CD4-positive, CD25-positive, alpha-beta regulatory T cell (primary cell): ENCODE results near the gene MCAM. TPM values are rescaled to one million over a fixed set of nuclear protein-coding genes. Genes with fewer than 3 reads are reported as not detected.

Experiments
- ATAC-seq, 2 donors: fragments of 150-1000 bp; cut with Tn5 transposase; one replicate each; pipeline ENCODE4 v1.10.0; 2021; ENCODE audit warnings: low read depth in 2 of 2, moderate number of reproducible peaks in 2 of 2, moderate library complexity in 1 of 2
- DNase-seq, 3 donors: peaks; one replicate each; pipeline versions ENCODE4 v3.0.0 to v3.0.0-alpha.2; 2012 to 2022; ENCODE audit warnings: mixed read lengths in 1 of 3
- H3K27ac ChIP-seq: one replicate; pipeline ENCODE4 v1.7.0; 2013; ENCODE audit warnings: mild to moderate bottlenecking, low read length; ENCODE audit not compliant: insufficient read depth, poor library complexity, severe bottlenecking
- H3K27me3 ChIP-seq: one replicate; pipeline ENCODE4 v1.7.0; 2013; ENCODE audit warnings: low read length; ENCODE audit not compliant: control insufficient read depth, insufficient read depth
- H3K36me3 ChIP-seq: one replicate; pipeline ENCODE4 v1.7.0; 2013; ENCODE audit warnings: mild to moderate bottlenecking, low read length, moderate library complexity; ENCODE audit not compliant: control insufficient read depth, insufficient read depth
- H3K4me1 ChIP-seq: 2 replicates; pipeline ENCODE4 v1.7.0; 2013; ENCODE audit warnings: mild to moderate bottlenecking, low read length; ENCODE audit not compliant: insufficient read depth, control insufficient read depth, poor library complexity, severe bottlenecking
- H3K4me3 ChIP-seq: one replicate; pipeline ENCODE4 v1.7.0; 2013; ENCODE audit warnings: low read depth, mild to moderate bottlenecking, low read length, moderate library complexity
- H3K9me3 ChIP-seq, 2 experiments: 1 replicate in 1 of 2; 2 replicates in 1 of 2; pipeline ENCODE4 v1.7.0; 2013; ENCODE audit warnings: low read length in 2 of 2, mild to moderate bottlenecking in 1 of 2, moderate library complexity in 1 of 2; ENCODE audit not compliant: control insufficient read depth in 2 of 2
- H3K27ac Mint-ChIP-seq, 3 donors: one replicate each; pipeline ENCODE4 v1.8.0; 2020 to 2022; ENCODE audit warnings: mild to moderate bottlenecking in 3 of 3, mixed read lengths in 3 of 3, moderate library complexity in 2 of 3
- H3K27me3 Mint-ChIP-seq: one replicate; pipeline ENCODE4 v1.8.0; 2022; ENCODE audit warnings: mild to moderate bottlenecking, mixed read lengths
- H3K36me3 Mint-ChIP-seq: one replicate; pipeline ENCODE4 v1.8.0; 2020; ENCODE audit warnings: mixed read lengths
- H3K4me1 Mint-ChIP-seq, 4 donors: one replicate each; pipeline ENCODE4 v1.8.0; 2020 to 2022; ENCODE audit warnings: mixed read lengths in 4 of 4, mild to moderate bottlenecking in 1 of 4
- H3K4me3 Mint-ChIP-seq, 4 donors: one replicate each; pipeline ENCODE4 v1.8.0; 2020 to 2022; ENCODE audit warnings: mild to moderate bottlenecking in 4 of 4, mixed read lengths in 4 of 4, moderate library complexity in 3 of 4
- H3K9me3 Mint-ChIP-seq, 7 donors: one replicate each; pipeline ENCODE4 v1.8.0; 2020 to 2022; ENCODE audit warnings: mixed read lengths in 7 of 7, mild to moderate bottlenecking in 3 of 7, moderate library complexity in 2 of 7
- polyA plus RNA-seq, 4 donors: library from polyadenylated mRNA; unstranded; fragments of 300-500 nt; fragmentation: Illumina TruSeq; gene quantifications; one replicate each; pipeline ENCODE4 v1.2.3, GENCODE V29; 2021
- total RNA-seq: library from RNA; stranded (reverse); gene quantifications from one replicate; pipeline ENCODE4 v1.2.3, GENCODE V29; 2022

Gene MCAM
- total and polyA plus RNA-seq, 5 donors from 2014 or later = 0.37 to 10.1 (median 1.6) TPM

DNA sequence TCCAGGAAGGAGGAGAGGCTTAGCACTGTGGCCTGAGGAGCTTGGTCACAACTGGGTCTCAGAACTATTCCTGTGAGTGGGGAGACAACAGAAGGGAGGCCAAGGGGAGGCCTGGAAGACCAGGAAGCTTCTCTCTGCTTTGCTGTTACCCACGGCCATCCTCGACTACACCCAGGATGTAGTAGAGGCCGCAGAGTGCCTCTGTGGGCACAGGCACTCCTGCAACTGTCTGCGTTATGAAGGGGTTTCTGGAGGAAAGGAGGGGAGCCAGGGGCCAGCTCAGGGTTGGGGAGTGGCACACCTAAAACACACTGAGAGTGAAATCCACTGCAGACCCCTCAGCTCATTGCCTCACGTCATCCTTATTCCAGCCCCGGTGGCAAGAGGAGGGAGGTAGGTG, 33.4 kb upstream of the MCAM start:
- H3K27me3 Mint-ChIP-seq = peaks cover 54% of the 10 kb centered on the region
- H3K9me3 Mint-ChIP-seq = peaks cover 0 to 2% (median 0%) of the 10 kb centered on the region in 7 donors
- Histone ChIP-seq H3K36me3 (no peaks in the 10 kb centered on the region), H3K27ac (no peak overlapping the region), H3K4me1 (no peaks in the 10 kb centered on the region), H3K9me3 (no peaks in the 10 kb centered on the region), H3K4me3 (no peak overlapping the region), H3K27me3 (peaks cover 6% of the 10 kb centered on the region)
- H3K4me3 Mint-ChIP-seq = no peak overlapping the region
- DNase-seq (peak in 1 of 3 donors; percentile 34), ATAC-seq (no peak)
- H3K36me3 Mint-ChIP-seq = no peaks in the 10 kb centered on the region
- H3K4me1 Mint-ChIP-seq = peaks cover 0 to 2% (median 0%) of the 10 kb centered on the region in 4 donors
- H3K27ac Mint-ChIP-seq = no peak overlapping the region

DNA sequence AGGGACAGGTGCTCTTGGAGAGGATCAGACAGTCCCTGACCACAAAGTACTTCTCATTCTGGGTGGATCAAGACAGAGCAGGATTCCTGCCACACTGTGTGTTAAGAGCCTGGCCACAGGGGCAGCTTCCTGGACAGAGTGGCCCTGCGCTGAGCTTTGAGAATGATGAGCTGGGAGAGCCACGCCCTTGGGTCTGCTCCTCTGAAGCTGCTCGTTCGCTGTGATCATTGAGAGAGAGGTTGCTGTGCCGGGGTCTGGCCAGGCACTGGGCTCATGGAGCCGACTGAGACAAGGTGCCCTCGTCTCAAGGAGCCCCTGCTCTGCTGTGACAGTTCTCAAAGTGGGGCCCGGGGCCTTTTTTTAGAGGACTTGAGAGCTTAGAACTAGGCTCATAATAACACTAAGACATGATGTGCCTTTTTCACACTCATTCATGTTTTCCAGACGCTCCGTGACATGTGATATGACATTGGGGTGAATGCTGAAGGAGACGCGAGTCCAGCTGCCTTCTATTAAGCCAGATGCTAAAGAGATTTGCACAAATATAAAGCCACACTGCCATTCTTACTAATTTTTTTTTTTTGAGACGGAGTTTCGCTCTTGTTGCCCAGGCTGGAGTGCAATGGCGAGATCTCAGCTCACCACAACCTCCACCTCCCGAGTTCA, 31.1 kb upstream of the MCAM start:
- ATAC-seq (no peak), DNase-seq (no peak)
- no peaks in the 10 kb centered on the region for H3K36me3 ChIP-seq
- Mint-ChIP-seq H3K4me1 (no peaks in the 10 kb centered on the region), H3K27ac (no peak overlapping the region), H3K27me3 (peaks cover 53% of the 10 kb centered on the region), H3K4me3 (no peak overlapping the region), H3K9me3 (peaks cover 0 to 2% (median 0%) of the 10 kb centered on the region in 7 donors), H3K36me3 (no peaks in the 10 kb centered on the region)
- H3K4me3 ChIP-seq = no peak overlapping the region
- H3K4me1 ChIP-seq = no peaks in the 10 kb centered on the region
- H3K27me3 ChIP-seq = peaks cover 6% of the 10 kb centered on the region
- H3K9me3 ChIP-seq = no peaks in the 10 kb centered on the region
- no peak overlapping the region for H3K27ac ChIP-seq

DNA sequence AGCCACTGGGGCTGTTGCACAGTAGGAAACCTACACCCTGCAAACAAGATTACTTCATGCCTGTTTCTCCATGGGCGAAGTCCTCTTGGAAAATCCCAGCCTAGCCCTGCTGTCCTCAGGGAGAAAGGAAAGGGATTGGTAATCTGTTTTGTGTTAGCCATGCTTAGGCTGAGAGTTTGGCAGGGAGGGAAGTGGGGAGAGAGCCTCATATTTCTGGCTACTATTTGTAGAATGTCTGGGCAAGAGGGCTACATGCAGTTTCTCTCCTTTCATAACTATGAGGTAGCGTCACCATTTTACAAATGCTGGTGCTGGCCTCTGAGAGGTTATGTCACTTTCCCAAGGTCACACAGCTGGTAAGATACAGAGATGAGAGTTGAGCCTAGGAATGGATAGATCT, 30.3 kb upstream of the MCAM start:
- peaks cover 52% of the 10 kb centered on the region for H3K27me3 Mint-ChIP-seq
- Histone ChIP-seq H3K27ac (no peak overlapping the region), H3K27me3 (peaks cover 4% of the 10 kb centered on the region), H3K36me3 (no peaks in the 10 kb centered on the region), H3K4me1 (no peaks in the 10 kb centered on the region), H3K9me3 (no peaks in the 10 kb centered on the region), H3K4me3 (no peak overlapping the region)
- H3K9me3 Mint-ChIP-seq = peaks cover 0 to 2% (median 0%) of the 10 kb centered on the region in 7 donors
- ATAC-seq = no peak
- H3K27ac Mint-ChIP-seq = no peak overlapping the region
- DNase-seq = no peak
- no peaks in the 10 kb centered on the region for H3K4me1 Mint-ChIP-seq
- H3K36me3 Mint-ChIP-seq = no peaks in the 10 kb centered on the region
- H3K4me3 Mint-ChIP-seq = no peak overlapping the region

DNA sequence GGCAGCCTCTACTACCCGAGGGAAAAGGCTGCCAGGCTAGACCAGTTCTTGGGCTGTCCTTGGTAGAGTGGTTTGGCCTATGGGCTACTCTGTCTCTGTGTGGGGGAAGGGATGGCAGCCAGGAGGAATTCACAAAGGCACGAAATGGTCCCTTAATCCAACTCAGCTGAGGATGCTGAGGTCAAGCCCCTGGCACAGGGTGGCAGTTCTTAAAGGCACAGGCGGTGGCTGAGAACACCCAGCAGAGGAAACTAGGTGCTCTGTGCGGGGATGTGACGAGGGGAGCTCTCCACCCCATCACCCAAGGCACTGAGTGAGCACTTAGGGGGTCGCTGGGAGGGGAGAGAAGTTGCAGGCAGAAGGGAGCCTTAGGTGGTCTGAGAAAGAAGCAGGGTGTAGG, 29.7 kb upstream of the MCAM start, which contains the start of gene MFRP:
Gene MFRP, minus strand, starts transcription at position 101 of the 400 bp plus-strand sequence. CDS start 192 bp downstream, outside the sequence.
- ATAC-seq (no peak), DNase-seq (no peak)
- peak within 1 kb of the TSS in 1 of 3 donors; percentile 85 for H3K27ac Mint-ChIP-seq
- H3K9me3 Mint-ChIP-seq = peaks cover 0 to 2% (median 0%) of the 10 kb centered on the region in 7 donors
- Histone ChIP-seq H3K4me1 (no peaks in the 10 kb centered on the region), H3K9me3 (no peaks in the 10 kb centered on the region), H3K27me3 (no peaks in the 10 kb centered on the region), H3K4me3 (no peak within 1 kb of the TSS), H3K27ac (no peak within 1 kb of the TSS), H3K36me3 (no peaks in the 10 kb centered on the region)
- H3K36me3 Mint-ChIP-seq = no peaks in the 10 kb centered on the region
- H3K4me3 Mint-ChIP-seq = peak within 1 kb of the TSS in 1 of 4 donors; percentile 10
- H3K4me1 Mint-ChIP-seq = no peaks in the 10 kb centered on the region
- H3K27me3 Mint-ChIP-seq = peaks cover 55% of the 10 kb centered on the region

DNA sequence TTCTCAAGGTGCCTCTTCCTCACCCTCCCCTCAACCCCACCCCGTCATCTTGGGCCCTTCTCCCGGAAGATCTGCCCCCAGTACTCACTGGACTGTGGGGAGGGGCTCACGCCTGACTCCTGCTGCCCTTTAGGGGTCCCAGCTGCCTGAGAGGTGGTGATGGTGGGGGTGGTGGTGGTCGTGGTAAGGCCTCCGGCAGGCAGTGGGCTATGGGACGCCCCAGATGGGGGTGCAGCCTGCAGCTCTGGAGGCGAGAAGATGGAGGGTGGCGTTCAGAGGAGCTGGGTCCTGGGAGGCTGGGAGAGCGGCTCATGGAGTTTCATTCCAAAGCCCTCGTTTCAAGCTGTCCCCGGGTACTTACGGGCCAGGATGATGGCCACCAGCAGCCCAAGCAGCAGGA, 28.8 kb upstream of the MCAM start:
- peaks cover 0 to 2% (median 0%) of the 10 kb centered on the region in 7 donors for H3K9me3 Mint-ChIP-seq
- ATAC-seq (no peak), DNase-seq (no peak)
- no peak overlapping the region for H3K27ac ChIP-seq
- H3K27me3 Mint-ChIP-seq = peaks cover 57% of the 10 kb centered on the region
- no peak overlapping the region for H3K4me3 Mint-ChIP-seq
- peaks cover 3% of the 10 kb centered on the region for H3K4me1 ChIP-seq
- H3K27ac Mint-ChIP-seq = peak overlapping the region in 1 of 3 donors; percentile 52
- peaks cover 4% of the 10 kb centered on the region for H3K27me3 ChIP-seq
- H3K4me3 ChIP-seq = no peak overlapping the region
- H3K4me1 Mint-ChIP-seq = peaks cover 0 to 7% (median 5%) of the 10 kb centered on the region in 4 donors
- H3K36me3 Mint-ChIP-seq = no peaks in the 10 kb centered on the region
- no peaks in the 10 kb centered on the region for H3K36me3 ChIP-seq
- no peaks in the 10 kb centered on the region for H3K9me3 ChIP-seq

DNA sequence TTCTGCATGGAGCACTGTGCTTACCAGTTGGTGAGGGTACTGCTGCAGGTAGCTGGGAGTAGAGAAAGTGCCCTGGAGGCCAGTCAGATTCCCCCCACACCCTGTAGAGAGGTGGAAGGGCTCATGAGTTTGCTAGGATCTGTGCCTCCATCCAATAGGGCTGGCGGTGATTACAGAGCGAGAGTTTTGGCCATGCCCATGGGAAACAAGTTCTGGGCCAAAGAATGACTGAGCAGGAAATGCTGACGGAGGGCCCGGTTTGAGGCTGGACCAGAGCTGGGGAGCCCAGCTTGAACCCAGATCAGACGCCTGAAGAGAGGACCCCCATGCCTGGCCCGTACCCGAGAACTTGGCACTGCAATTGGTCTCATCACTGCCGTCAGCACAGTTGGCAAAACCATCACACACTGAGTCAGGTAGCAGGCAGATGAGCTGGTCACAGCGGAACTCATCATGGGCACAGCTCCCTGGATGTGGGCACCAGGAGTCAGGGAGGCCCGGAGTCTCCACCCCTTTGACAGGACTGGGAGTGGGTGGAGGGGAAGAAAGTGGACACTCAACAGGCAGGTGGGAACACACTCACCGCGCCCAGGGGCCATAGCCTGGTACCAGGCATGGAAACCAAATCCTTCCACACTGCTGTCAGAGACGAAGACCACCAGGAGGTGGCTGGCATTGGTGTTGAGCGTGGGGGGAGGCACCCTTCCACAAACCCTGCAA, 27.5 kb upstream of the MCAM start:
- no peak overlapping the region for H3K4me3 Mint-ChIP-seq
- H3K27ac Mint-ChIP-seq = peak overlapping the region in 1 of 3 donors; percentile 10
- Histone ChIP-seq H3K9me3 (no peaks in the 10 kb centered on the region), H3K27ac (no peak overlapping the region), H3K4me1 (peaks cover 15% of the 10 kb centered on the region), H3K4me3 (no peak overlapping the region), H3K27me3 (peaks cover 4% of the 10 kb centered on the region), H3K36me3 (no peaks in the 10 kb centered on the region)
- peaks cover 0 to 8% (median 5%) of the 10 kb centered on the region in 4 donors for H3K4me1 Mint-ChIP-seq
- H3K9me3 Mint-ChIP-seq = peaks cover 0 to 2% (median 0%) of the 10 kb centered on the region in 7 donors
- ATAC-seq = no peak
- no peaks in the 10 kb centered on the region for H3K36me3 Mint-ChIP-seq
- no peak for DNase-seq
- H3K27me3 Mint-ChIP-seq = peaks cover 52% of the 10 kb centered on the region

DNA sequence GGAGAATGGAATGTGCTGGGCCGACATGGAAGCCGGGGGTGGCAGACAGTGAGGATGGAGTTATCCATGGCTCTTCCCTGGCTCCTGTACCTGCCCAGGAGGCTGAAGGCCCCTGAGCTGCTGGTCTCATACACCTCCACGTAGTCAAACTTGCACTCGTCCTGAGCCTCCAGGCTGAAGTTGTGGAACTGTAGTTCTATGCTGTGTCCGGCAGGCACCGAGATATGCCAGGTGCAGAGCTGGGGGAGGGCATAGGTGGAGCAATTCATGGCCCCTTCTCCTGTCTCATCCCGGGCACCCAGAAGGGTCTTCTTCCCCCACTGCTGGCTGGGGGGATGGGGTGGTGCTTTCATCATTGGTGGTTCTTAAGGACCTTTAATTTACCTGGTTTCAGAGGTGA, 26.8 kb upstream of the MCAM start:
- H3K9me3 ChIP-seq = no peaks in the 10 kb centered on the region
- H3K4me1 Mint-ChIP-seq = peaks cover 0 to 15% (median 8%) of the 10 kb centered on the region in 4 donors
- peaks cover 59% of the 10 kb centered on the region for H3K27me3 Mint-ChIP-seq
- no peaks in the 10 kb centered on the region for H3K36me3 ChIP-seq
- H3K4me1 ChIP-seq = peaks cover 20% of the 10 kb centered on the region
- no peak overlapping the region for H3K27ac ChIP-seq
- H3K27me3 ChIP-seq = peaks cover 4% of the 10 kb centered on the region
- no peak overlapping the region for H3K4me3 Mint-ChIP-seq
- no peaks in the 10 kb centered on the region for H3K36me3 Mint-ChIP-seq
- peaks cover 0 to 7% (median 0%) of the 10 kb centered on the region in 7 donors for H3K9me3 Mint-ChIP-seq
- ATAC-seq (no peak), DNase-seq (no peak)
- no peak overlapping the region for H3K4me3 ChIP-seq
- H3K27ac Mint-ChIP-seq = no peak overlapping the region
